Body of pancreas (tissue), 4 donors: ENCODE results near the gene TMEM117. TPM values are rescaled to one million over a fixed set of nuclear protein-coding genes. Genes with fewer than 3 reads are reported as not detected.

Experiments used
- ATAC-seq: fragments of 150-250 bp; one replicate; pipeline ENCODE4 v1.9.1; 2016
- DNase-seq, 4 donors: peaks; one replicate each; pipeline ENCODE4 v3.0.0-alpha.2; 2019
- H3K27ac ChIP-seq, 4 donors: fragments of 200-600 bp; sonication (generic); 1 replicate in 3 of 4; 2 replicates in 1 of 4; pipeline versions ENCODE4 v1.5.1 to v1.6.1; 2016 to 2019; ENCODE audit warnings: mild to moderate bottlenecking in 1 of 4, mixed read lengths in 1 of 4, moderate library complexity in 1 of 4
- H3K27me3 ChIP-seq, 2 donors: fragments of 200-600 bp; sonication (generic); one replicate each; pipeline ENCODE4 v1.6.0; 2016; ENCODE audit warnings: mild to moderate bottlenecking in 1 of 2
- H3K36me3 ChIP-seq, 2 donors: fragments of 200-600 bp; sonication (generic); replicated peaks in 1 of 2; 2 replicates each; pipeline ENCODE4 v1.5.1; 2016; ENCODE audit warnings: low read depth in 2 of 2; ENCODE audit not compliant: insufficient read depth in 1 of 2
- H3K4me1 ChIP-seq: fragments of 200-600 bp; sonication (generic); one replicate; pipeline ENCODE4 v1.6.0; 2016
- H3K4me3 ChIP-seq, 2 donors: fragments of 200-600 bp; sonication (generic); 1 replicate in 1 of 2; 2 replicates in 1 of 2; pipeline ENCODE4 v1.5.1; 2016 to 2019
- H3K9me3 ChIP-seq, 3 donors: fragments of 200-600 bp; sonication (generic); 1 replicate in 2 of 3; 2 replicates in 1 of 3; pipeline ENCODE4 v1.5.1; 2016
- CTCF ChIP-seq, 7 experiments: fragments of 450-650 bp in 4 of 7; fragments of 200-600 bp in 3 of 7; sonication (generic) in 3 of 7; IDR thresholded peaks; one replicate each; pipeline ENCODE4 v1.5.1; 2016 to 2019; ENCODE audit warnings: antibody characterized with exemption in 7 of 7
- POLR2A ChIP-seq, 3 donors: fragments of 450-650 bp; IDR thresholded peaks; one replicate each; pipeline ENCODE4 v1.6.1; 2016; ENCODE audit warnings: antibody characterized with exemption in 3 of 3, mild to moderate bottlenecking in 2 of 3
- WGBS, 2 donors: methylation state at CpG; one replicate each; pipeline ENCODE4 v1.1.5; 2017; 5-methylcytosine and 5-hydroxymethylcytosine counted together
- intact Hi-C: fragments of 100-400 bp; cut with DNase I; formaldehyde crosslinking; loops from one replicate; pipeline ENCODE4 v1.15.1; 2023
- total RNA-seq, 2 donors: library from RNA; depleted of rRNA; stranded (reverse); fragments of >200 nt; gene quantifications; one replicate each; pipeline ENCODE4 v1.1.0, GENCODE V29; 2016

The TMEM117 gene
- total RNA-seq, 2 donors from 2014 or later, result 19.2 to 23.4 TPM

DNA sequence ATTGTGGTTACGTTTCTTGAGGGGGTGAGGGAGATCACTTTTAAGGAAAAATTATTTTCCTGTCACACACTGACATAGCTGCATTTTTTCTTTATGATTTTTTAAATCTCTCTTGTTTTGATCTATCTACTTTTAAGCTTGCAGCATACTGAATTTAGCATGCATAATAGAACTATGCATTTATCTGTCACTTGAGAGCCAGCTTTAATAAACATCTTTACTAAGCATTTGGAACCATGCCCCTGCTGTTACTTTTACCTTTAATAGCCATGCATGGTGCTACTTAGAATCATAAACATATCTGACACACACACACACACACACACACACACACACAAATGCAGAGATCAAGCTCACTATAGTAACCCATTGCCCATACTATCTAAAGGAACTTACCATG, 554.0 kb downstream of the TMEM117 start:
- Histone ChIP-seq H3K4me1 (no peaks in the 10 kb centered on the region), H3K27ac (no peak overlapping the region), H3K4me3 (no peak overlapping the region), H3K27me3 (no peaks in the 10 kb centered on the region), H3K9me3 (no peaks in the 10 kb centered on the region), H3K36me3 (no peaks in the 10 kb centered on the region)
- intact Hi-C loops, result no loop called here
- DNase-seq (no peak), ATAC-seq (no peak)
- TF ChIP-seq POLR2A (IDR thresholded peaks at IDR 0.05) (no peak), CTCF (IDR thresholded peaks at IDR 0.05) (no peak)
- WGBS, 2 donors, result 73 to 83% methylated on average over 1 of the region's 1 CpG

DNA sequence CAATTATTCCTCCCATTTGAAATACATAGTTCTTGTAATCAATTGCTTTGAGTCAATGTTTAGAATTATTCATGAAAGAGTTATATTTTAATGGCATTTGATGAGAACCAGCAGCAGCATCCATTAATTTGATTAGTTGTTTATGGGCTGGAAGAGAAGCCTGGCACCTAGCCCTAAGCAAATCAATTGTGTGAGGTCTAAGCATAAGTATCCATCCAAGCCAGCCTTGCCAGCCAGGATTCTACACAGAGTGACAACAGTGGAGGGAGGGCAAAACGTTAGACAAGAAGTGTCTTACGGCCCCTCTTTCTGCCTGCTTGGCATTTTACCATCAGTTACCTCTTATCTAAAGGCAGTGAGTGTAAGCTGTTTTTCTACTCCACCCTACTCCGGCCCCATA, 561.8 kb downstream of the TMEM117 start:
- intact Hi-C loops, result no loop called here
- Histone ChIP-seq H3K27ac (no peak overlapping the region), H3K36me3 (no peaks in the 10 kb centered on the region), H3K27me3 (no peaks in the 10 kb centered on the region), H3K4me1 (no peaks in the 10 kb centered on the region), H3K4me3 (no peak overlapping the region), H3K9me3 (no peaks in the 10 kb centered on the region)
- TF ChIP-seq CTCF (IDR thresholded peaks at IDR 0.05) (no peak), POLR2A (IDR thresholded peaks at IDR 0.05) (no peak)
- DNase-seq (no peak), ATAC-seq (no peak)
- 52 to 62% methylated on average over 3 of the region's 3 CpGs for WGBS, 2 donors

DNA sequence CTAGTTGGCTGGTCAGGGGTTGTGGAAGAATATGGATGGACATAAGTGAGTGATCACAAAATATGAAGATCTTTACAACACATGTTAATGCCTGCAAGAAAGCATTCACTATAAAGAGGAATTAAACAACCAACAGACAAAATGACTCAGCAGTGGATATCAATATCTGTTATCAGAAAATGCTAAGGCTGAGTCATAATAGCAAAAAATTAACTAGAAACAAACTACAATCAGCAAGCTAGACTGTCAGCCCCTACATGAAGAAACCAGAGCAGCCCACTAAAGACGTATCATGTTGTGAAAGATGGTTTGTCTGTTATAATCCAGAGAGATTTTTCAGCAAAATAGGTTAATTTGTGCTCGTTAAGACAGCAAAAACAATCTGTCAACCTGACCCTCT, 567.3 kb downstream of the TMEM117 start:
- H3K9me3 ChIP-seq, result no peaks in the 10 kb centered on the region
- DNase-seq, result no peak
- H3K4me1 ChIP-seq, result no peaks in the 10 kb centered on the region
- ATAC-seq, result no peak
- H3K27ac ChIP-seq, result no peak overlapping the region
- TF ChIP-seq CTCF (IDR thresholded peaks at IDR 0.05), result no peak
- no peak for TF ChIP-seq POLR2A (IDR thresholded peaks at IDR 0.05)
- H3K4me3 ChIP-seq, result no peak overlapping the region
- intact Hi-C loops, result no loop called here
- WGBS, 2 donors, result 8 to 19% methylated on average over 2 of the region's 2 CpGs
- H3K36me3 ChIP-seq, result no peaks in the 10 kb centered on the region
- H3K27me3 ChIP-seq, result no peaks in the 10 kb centered on the region

DNA sequence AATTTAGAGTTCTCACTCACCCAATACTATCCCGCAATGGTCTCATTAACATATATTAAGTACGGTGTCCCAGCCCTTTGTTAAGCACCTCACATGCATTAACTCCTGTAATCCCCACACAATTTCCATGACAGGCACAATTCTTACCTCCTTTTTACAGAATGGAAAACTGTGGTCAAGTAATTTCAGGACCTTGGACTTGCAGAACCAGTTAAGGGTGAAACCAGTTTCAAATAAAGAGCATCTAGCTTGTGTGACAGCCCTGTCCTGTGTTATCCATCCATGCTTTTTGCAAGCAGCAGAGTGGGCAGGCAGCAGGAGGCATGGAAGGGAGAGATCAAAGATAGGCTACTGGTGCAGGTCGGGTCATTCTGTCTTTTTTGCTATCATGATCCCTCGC, 569.4 kb downstream of the TMEM117 start:
- 35 to 38% methylated on average over 4 of the region's 4 CpGs for WGBS, 2 donors
- no peak overlapping the region for H3K27ac ChIP-seq
- no peak for ATAC-seq

More for the DNA sequence above, 569.4 kb downstream of the TMEM117 start:
- DNase-seq, result no peak
- Histone ChIP-seq H3K9me3 (no peaks in the 10 kb centered on the region), H3K36me3 (no peaks in the 10 kb centered on the region), H3K4me3 (no peak overlapping the region), H3K4me1 (no peaks in the 10 kb centered on the region), H3K27me3 (no peaks in the 10 kb centered on the region)
- intact Hi-C loops, result no loop called here
- no peak for TF ChIP-seq CTCF (IDR thresholded peaks at IDR 0.05)
- no peak for TF ChIP-seq POLR2A (IDR thresholded peaks at IDR 0.05)
